ENCODE data around the gene KMT2E. TPM values are rescaled to one million over a fixed set of nuclear protein-coding genes. Genes with fewer than 3 reads are reported as not detected.

The KMT2E gene
- total RNA-seq, 1 experiment from 2014 or later = 38.2 TPM

DNA sequence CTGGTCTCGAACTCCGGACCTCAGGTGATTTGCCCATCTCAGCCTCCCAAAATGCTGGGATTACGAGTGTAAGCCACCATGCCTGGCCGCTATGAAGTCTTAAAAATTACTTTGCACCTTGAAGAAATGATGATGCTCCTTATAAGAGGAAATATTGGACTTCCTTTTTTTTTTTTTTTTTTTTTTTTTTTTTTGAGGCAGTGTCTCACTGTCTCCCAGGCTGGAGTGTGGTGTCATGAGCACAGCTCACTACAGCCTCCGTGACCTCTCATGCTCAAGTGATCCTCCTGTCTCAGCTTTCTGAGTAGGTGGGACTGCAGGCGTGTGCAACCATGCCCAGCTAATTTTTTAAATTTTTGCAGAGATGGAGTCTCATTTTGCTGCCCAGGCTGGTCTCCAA, 65.3 kb downstream of the KMT2E start:
- Histone ChIP-seq H2BK20ac (ENCODE audit: low read depth, low read length, poor library complexity, severe bottlenecking) (no peak overlapping the region), H3K4me2 (ENCODE audit: insufficient read depth, insufficient read length, low read length) (no peak overlapping the region), H2BK120ac (ENCODE audit: low read depth, low read length, poor library complexity, severe bottlenecking) (no peak overlapping the region), H4K8ac (replicated peaks; ENCODE audit: insufficient read length, low read depth, low read length) (no peak overlapping the region), H3K27ac (ENCODE audit: insufficient read length, low read depth, low read length) (no peak overlapping the region), H3K18ac (ENCODE audit: insufficient read length, low read depth, low read length) (no peak overlapping the region), H3T11ph (ENCODE audit: low read length) (no peak overlapping the region), H2BK12ac (ENCODE audit: insufficient read length, low read depth, low read length) (no peak overlapping the region), H3K79me2 (ENCODE audit: insufficient read depth, low read length) (no peaks in the 10 kb centered on the region), H3K4ac (ENCODE audit: low read depth, low read length) (no peak overlapping the region), H3K27me3 (ENCODE audit: insufficient read depth, low read length) (no peaks in the 10 kb centered on the region), H3K14ac (ENCODE audit: insufficient read depth, low read length) (no peak overlapping the region), H4K20me1 (ENCODE audit: control insufficient read depth, insufficient read depth, insufficient read length) (no peaks in the 10 kb centered on the region), H4K5ac (ENCODE audit: insufficient read length, low read depth, low read length) (no peak overlapping the region), H3K9me3 (ENCODE audit: control insufficient read depth, low read depth, low read length) (no peaks in the 10 kb centered on the region), H3K56ac (ENCODE audit: insufficient read length, low read depth, low read length) (no peak overlapping the region), H2AFZ (ENCODE audit: low read length) (no peak overlapping the region), H2AK5ac (ENCODE audit: insufficient read length, low read length) (no peak overlapping the region), H2BK15ac (ENCODE audit: low read depth, low read length) (no peak overlapping the region), H3K23me2 (ENCODE audit: insufficient read length, low read depth, low read length, poor library complexity, severe bottlenecking) (no peaks in the 10 kb centered on the region), H3K79me1 (ENCODE audit: insufficient read depth, low read depth, low read length, poor library complexity, severe bottlenecking) (no peaks in the 10 kb centered on the region), H4K91ac (ENCODE audit: insufficient read length, low read depth, low read length) (no peak overlapping the region), H2BK5ac (ENCODE audit: insufficient read length, low read length) (no peak overlapping the region), H3K9ac (ENCODE audit: extremely low read depth, insufficient read length, low read length) (no peak overlapping the region), H3K23ac (ENCODE audit: insufficient read length, low read depth, low read length) (no peak overlapping the region), H3K4me1 (ENCODE audit: insufficient read depth, low read length) (no peaks in the 10 kb centered on the region)
- peaks cover 44 to 95% (median 91%) of the 10 kb centered on the region in 3 experiments for H3K36me3 Mint-ChIP-seq (ENCODE audit: insufficient read depth in 1 of 3, low read depth in 3 of 3)
- H3K4me3 Mint-ChIP-seq = no peak overlapping the region
- no CpG with 5 or more reads among the region's 6 CpGs for WGBS (ENCODE audit: extremely low coverage, insufficient read length, low lambda C conversion rate)
- H3K4me1 Mint-ChIP-seq = no peaks in the 10 kb centered on the region
- H3K9me3 Mint-ChIP-seq = no peaks in the 10 kb centered on the region
- H3K27me3 Mint-ChIP-seq (ENCODE audit: low read depth) = no peaks in the 10 kb centered on the region
- DNase-seq = no peak
- H3K27ac Mint-ChIP-seq = no peak overlapping the region
- TF ChIP-seq, protein P1, sequence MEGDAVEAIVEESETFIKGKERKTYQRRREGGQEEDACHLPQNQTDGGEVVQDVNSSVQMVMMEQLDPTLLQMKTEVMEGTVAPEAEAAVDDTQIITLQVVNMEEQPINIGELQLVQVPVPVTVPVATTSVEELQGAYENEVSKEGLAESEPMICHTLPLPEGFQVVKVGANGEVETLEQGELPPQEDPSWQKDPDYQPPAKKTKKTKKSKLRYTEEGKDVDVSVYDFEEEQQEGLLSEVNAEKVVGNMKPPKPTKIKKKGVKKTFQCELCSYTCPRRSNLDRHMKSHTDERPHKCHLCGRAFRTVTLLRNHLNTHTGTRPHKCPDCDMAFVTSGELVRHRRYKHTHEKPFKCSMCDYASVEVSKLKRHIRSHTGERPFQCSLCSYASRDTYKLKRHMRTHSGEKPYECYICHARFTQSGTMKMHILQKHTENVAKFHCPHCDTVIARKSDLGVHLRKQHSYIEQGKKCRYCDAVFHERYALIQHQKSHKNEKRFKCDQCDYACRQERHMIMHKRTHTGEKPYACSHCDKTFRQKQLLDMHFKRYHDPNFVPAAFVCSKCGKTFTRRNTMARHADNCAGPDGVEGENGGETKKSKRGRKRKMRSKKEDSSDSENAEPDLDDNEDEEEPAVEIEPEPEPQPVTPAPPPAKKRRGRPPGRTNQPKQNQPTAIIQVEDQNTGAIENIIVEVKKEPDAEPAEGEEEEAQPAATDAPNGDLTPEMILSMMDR (conservative IDR thresholded peaks at IDR 0.05) = no peak
